ENCODE measurements around the gene NCOA3.
"Not testable (repeated sequence)": the region's sequence is repeated elsewhere in the genome, so short reads cannot be mapped to it uniquely, and the experiment has no call there.

Gene NCOA3

DNA sequence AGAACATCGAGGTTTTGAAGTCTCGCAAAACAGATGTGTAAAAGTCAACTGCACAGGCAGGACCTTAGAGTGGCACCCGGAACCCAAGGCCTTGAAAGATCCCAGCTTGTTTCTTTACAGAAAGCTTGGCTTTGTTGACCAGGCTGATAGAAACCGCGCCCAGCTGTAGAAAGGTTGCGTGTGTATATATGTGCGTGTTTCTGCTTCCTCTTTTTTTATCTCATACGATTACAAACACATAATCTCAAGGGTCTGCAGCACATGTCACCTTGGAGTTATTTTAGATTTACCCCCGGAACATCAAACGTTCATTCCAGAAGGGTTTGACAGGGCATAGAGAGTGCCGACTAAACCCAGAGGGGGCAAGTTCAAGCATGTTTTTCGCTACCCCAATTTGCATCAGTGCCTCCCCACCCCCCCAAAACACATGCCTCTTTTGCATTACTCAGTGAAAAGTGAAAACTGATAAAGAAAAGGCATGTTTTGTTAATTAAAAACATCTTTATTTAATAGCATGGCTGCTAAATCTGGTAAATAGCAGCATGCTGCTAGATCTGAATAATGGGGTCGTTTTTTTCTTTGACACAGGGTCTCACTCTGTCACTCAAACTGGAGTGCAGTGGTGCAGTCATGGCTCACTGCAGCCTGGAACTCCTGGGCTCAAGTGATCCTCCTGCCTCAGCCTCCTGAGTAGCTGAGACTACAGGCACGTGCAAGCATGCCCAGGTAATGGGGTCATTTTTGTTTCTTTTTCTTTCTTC, 33.2 kb upstream of the NCOA3 start:
- no peak for DNase-seq (ENCODE audit: low read depth)

GRCh38 chr20:47475419-47476044, 26.2 kb upstream of the NCOA3 start:
- DNase-seq (ENCODE audit: low read depth) = no peak

DNA sequence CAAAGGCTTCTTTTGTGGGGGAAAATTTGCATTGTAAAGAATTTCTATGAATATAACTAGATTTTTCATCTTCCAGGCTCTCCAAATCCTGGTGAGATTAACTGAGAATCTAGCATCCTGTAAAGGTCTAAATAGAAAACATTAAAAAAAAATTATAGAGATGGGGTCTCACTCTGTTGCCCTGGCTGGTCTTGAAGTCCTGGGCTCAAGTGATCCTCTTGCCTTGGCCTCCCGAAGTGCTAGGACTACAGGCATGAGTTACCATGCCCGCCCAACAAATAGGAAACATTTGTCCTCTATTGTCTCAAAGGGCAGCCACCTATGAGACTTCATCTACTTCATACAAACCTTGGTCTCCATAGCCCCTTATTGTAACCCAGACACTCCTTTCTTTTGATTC, 25.2 kb upstream of the NCOA3 start:
- no peak for DNase-seq (ENCODE audit: low read depth)

DNA sequence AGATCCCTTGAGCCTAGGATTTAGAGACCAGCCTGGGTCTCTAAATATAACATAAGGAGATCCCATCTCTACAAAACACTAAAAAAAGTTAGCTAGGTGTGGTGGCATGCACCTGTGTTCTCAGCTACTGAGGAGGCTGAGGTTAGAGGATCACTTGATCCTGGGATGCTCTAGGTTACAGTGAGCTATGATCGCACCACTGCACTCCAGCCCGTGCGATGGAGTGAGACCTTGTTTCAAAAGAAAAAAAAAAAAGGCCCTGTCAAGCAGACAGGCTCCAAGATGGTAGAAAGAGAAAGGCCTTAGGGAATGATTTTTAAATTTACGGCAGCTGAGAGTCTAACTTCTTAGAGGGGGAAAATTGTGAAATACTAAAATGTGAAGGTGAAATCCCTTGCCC, 22.6 kb upstream of the NCOA3 start:
- DNase-seq (ENCODE audit: low read depth) = no peak

DNA sequence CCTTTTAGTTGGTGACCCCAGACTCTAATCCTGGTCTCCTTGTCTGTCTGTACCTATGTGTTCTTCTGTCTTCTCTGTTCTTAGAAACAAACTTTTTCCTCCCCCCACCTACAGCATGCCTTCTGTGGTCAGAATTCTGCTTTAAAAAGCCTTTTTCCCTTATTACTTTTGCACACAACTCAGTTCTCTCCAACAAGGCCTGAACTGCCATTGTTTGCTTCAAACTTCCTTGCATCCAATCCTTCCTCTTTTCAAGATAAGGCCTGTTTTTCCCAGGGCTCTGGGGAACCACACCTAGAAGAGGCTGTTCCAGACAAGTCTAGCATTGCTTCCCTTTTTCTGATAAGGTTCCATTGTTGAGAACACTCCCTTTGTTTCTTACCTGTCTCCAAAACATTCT, 22.2 kb upstream of the NCOA3 start:
- DNase-seq (ENCODE audit: low read depth) = no peak

GRCh38 chr20:47480239-47480638, 21.4 kb upstream of the NCOA3 start:
- no peak for DNase-seq (ENCODE audit: low read depth)

DNA sequence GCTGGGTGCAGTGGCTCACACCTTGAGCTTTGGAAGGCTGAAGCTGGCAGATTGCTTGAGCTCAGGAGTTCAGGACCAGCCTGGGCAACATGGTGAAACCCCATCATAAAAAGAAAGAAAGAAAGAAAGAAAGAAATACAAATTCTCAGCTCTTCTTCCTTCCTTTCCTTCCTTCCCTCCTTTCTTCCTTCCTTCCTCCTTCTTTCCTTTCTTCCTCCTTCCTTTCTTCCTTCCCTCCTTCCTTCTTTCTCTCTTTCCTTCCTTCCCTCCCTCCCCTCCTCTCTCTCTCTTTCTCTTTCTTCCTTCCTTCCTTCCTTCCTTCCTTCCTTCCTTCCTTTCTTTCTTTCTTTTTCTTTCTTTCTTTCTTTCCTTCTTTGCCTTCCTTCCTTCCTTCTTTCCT, 21.0 kb upstream of the NCOA3 start:
- no peak for DNase-seq (ENCODE audit: low read depth)

DNA sequence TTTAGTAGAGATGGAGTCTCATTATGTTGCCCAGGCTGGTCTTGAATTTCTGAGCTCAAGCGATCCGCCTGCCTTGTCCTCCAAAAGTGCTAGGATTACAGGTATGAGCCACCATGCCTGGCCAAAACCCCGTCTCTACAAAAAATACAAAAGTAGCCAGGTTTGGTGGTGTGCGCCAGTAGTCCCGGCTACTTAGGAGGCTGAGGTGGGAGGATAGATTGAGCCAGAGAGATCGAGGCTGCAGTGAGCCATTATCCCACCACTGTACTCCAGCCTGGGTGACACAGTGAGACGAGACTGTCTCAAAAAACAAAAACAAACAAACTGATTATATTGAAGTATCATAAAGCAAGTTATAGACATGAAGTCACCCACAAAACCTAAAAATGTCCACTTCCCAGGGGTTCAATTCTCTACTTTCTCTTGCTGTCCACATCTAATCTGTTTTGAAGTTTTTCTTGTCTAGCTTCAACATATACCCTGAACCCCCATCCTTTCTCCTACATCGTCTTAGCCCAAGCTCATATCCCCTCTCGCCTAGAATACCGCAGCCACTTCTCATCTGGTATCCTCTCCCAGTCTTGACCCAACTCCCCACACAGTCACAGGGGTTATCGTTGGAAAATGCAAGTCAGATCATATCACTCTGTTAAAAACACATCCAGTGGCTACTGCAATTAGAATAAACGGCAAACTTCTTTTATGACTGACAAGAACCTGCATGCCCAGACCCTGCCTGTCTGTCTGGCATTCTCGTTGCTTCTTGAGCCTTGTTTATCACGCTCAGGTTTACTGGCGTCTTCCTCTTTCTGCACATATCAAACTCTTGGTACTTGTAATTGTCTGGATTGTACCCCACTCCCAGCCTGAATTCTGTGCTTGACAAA, 20.1 kb upstream of the NCOA3 start:
- DNase-seq (ENCODE audit: low read depth) = no peak

DNA sequence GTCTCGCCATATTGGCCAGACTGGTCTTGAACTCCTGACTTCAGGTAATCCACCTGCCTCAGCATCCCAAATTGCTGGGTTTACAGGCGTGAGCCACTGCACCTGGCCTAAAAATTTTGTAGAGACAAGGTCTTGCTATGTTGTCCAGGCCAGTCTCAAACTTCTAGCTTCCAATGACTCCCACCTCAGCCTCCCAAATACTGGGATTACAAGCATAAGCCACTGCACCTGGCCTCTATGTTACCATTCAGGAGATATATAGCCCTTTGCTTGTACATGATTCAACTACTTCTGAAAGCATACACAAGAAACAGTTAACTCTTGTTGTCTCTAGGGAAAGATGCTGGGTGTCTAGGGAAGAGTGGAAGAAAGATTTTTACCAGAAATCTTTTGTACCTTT, 19.0 kb upstream of the NCOA3 start:
- DNase-seq (ENCODE audit: low read depth) = no peak

DNA sequence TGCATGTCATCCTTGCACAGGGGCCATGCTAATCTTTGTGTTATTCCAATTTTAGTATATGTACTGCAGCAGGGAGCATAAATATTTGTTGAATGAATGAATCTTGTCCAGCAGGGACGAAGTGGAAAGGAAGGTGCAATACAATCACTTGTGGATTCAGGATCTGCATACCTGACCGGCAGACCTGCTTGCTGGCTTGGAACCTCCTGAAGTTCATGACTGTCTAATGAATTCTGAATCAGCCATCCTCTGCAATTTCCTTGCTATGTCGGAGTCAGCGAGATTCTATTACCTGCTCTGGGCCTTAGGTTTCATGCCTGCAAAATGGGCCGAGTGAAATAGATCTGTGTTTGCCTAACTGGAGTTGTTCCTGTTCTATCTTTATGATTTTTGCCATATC, 17.4 kb upstream of the NCOA3 start:
- no peak for DNase-seq (ENCODE audit: low read depth)

GRCh38 chr20:47487175-47487917, 14.3 kb upstream of the NCOA3 start:
- DNase-seq (ENCODE audit: low read depth) = no peak

- DNase-seq (ENCODE audit: low read depth) = no peak
Measured at GRCh38 chr20:47489448-47489872, 12.2 kb upstream of the NCOA3 start.

DNA sequence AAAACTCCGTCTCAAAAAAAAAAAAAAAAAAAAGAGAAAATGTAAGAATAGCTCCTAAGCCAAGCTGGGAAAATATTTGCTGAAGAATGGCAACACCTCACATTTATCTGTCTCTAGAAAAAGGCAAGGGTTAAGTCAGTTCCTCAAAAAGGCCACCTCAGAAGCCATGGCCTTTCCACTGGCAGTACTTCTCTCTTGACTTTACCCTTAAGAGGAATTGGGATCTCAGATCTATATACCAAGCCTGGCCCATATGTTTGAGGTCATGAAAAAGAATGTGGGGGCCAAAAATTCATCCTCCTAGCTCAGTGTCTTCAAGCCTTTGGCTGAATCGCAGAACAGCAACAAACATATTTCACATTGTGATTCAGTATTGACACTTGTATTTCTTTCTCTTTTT, 10.9 kb upstream of the NCOA3 start:
- no peak for DNase-seq (ENCODE audit: low read depth)

DNA sequence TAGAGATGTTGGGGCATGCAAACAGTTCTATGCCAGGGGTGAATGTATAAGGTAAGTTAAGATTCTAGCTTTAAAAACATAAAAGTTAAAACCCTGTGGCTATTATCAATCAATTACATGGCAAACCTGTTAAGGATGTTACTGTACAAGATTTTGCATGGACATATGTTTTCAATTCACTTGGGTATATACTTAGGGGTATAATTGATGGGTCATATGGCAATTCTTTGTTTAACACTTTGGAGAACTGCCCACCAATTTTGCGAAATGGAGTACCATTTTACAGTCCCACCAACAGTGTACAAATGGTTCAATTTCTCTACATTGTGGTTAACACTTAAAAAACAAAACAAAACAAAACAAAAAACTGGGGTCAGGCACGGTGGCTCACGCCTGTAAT, 9.4 kb upstream of the NCOA3 start:
- no peak for DNase-seq (ENCODE audit: low read depth)

DNA sequence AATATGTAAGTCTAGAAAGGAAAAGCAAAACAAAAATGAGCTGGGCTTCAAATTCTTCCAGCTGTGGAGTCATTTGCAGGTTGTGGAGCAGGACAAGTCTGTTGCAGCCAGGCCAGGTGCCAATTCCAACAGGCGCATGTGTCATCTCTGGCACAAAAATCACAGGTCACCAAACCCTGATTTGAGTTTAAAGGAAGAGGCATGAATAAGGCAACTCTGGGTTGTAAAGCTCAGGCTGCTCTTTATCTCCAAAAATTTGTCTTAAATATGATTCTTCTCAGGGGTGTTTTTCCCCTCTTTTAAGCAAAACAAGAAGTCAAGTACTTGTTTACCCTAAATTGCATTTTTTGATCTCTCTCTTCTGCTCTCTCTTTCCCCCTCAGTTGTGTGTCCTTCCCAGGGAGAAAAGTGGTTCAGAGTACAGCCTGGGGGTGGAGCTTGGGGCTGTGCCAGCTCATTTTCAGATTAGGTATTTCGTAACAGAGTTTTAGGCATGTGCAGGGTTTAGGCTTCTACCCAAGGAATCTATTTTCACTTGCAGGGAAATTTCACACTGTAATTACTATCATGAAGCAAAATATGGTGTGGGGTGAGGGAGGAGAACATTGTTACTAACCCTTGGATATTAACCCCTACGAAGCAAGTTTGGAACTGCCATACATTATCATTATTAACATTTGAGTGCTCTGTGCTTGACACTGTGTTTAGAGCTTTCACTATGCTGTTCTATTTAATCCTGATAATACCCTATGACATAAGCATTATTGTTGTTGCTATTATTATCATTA, 8.3 kb upstream of the NCOA3 start:
- DNase-seq (ENCODE audit: low read depth) = no peak

- DNase-seq (ENCODE audit: low read depth) = no peak
Measured at GRCh38 chr20:47493963-47494293, 7.8 kb upstream of the NCOA3 start.

DNA sequence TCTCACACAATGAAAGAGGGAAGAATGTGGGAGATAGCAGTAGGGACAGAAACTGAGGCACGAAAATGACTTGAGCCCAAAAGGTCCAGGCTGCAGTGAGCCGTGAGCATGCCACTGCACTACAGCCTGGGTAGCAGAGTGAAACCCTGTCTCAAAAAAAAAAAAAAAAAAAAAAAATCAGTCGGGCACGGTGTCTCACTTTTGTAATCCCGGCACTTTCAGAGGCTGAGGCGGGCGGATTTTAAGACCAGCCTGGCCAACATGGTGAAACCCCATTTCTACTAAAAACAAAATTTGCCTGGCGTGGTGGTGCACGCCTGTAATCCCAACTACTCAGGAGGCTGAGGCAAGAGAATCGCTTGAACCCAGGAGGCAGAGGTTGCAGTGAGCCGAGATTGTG, 7.1 kb upstream of the NCOA3 start:
- not testable (repeated sequence) for DNase-seq (ENCODE audit: low read depth)

GRCh38 chr20:47496118-47496517, 5.6 kb upstream of the NCOA3 start:
- no peak for DNase-seq (ENCODE audit: low read depth)

DNA sequence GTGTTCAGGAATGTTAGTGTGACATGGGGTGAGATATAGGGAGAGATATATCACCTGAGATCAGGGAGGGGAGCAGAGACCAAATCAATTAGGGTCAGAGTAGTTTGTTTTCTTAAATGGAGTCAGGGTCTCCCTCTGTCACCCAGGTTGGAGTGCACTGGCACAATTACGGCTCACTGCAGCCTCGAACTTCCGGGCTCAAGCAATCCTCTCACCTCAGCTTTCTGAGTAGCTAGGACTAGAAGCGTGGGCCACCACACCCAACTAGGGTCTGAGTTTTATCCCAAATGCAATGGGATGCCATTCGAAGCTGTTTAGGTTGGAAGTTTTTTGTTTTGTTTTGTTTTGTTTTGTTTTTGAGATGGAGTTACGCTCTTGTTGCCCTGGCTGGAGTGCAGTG, 3.1 kb upstream of the NCOA3 start:
- DNase-seq (ENCODE audit: low read depth) = no peak

GRCh38 chr20:47499053-47499452, 2.6 kb upstream of the NCOA3 start:
- no peak for DNase-seq (ENCODE audit: low read depth)

DNA sequence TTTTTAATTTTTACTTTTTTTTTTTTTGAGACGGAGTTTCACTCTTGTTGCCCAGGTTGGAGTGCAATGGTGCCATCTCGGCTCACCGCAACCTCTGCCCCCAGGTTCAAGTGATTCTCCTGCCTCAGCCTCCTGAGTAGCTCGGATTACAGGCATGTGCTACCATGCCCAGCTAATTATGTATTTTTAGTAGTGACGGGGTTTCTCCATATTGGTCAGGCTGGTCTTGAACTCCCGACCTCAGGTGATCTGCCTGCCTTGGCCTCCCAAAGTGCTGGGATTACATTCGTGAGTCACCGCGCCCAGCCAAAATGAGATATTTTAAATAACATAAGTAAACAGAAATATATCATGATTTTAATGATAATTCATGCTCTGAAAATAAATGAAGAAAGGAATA, 1.6 kb upstream of the NCOA3 start:
- not testable (repeated sequence) for DNase-seq (ENCODE audit: low read depth)

GRCh38 chr20:47500554-47500953, 1.1 kb upstream of the NCOA3 start:
- DNase-seq (ENCODE audit: low read depth) = no peak

All from stimulated activated CD8-positive, alpha-beta memory T cell treated with anti-CD3 and anti-CD28 coated beads, Interleukin-15, amount 100 ng/mL, for 24 hours (primary cell).